Immature natural killer cell (primary cell): ENCODE results near the gene PRRT4. TPM values are rescaled to one million over a fixed set of nuclear protein-coding genes. Genes with fewer than 3 reads are reported as not detected.

ENCODE experiments used
- DNase-seq, 3 donors: peaks; one replicate each; pipeline ENCODE4 v3.0.0; 2022; ENCODE audit warnings: mixed read lengths in 1 of 3
- H3K27ac Mint-ChIP-seq, 6 donors: one replicate each; pipeline ENCODE4 v1.8.0; 2020; ENCODE audit warnings: mixed read lengths in 6 of 6, mild to moderate bottlenecking in 5 of 6, inconsistent platforms in 4 of 6, moderate library complexity in 3 of 6
- H3K27me3 Mint-ChIP-seq, 3 donors: one replicate each; pipeline ENCODE4 v1.8.0; 2020 to 2021; ENCODE audit warnings: low read depth in 3 of 3, mild to moderate bottlenecking in 3 of 3, mixed read lengths in 3 of 3, moderate library complexity in 3 of 3, inconsistent platforms in 1 of 3
- H3K36me3 Mint-ChIP-seq, 3 donors: one replicate each; pipeline ENCODE4 v1.8.0; 2020; ENCODE audit warnings: mixed read lengths in 3 of 3, inconsistent platforms in 2 of 3, mild to moderate bottlenecking in 2 of 3
- H3K4me1 Mint-ChIP-seq, 2 donors: one replicate each; pipeline ENCODE4 v1.8.0; 2020; ENCODE audit warnings: inconsistent platforms in 2 of 2, mild to moderate bottlenecking in 2 of 2, mixed read lengths in 2 of 2, moderate library complexity in 1 of 2
- H3K4me3 Mint-ChIP-seq, 5 donors: one replicate each; pipeline ENCODE4 v1.8.0; 2020; ENCODE audit warnings: mild to moderate bottlenecking in 5 of 5, mixed read lengths in 5 of 5, inconsistent platforms in 3 of 5, moderate library complexity in 3 of 5
- H3K9me3 Mint-ChIP-seq, 6 donors: one replicate each; pipeline ENCODE4 v1.8.0; 2020; ENCODE audit warnings: mild to moderate bottlenecking in 6 of 6, mixed read lengths in 6 of 6, inconsistent platforms in 4 of 6, moderate library complexity in 3 of 6
- polyA plus RNA-seq, 3 donors: library from polyadenylated mRNA; unstranded; fragments of 300-500 nt; fragmentation: Illumina TruSeq; gene quantifications; one replicate each; pipeline ENCODE4 v1.2.3, GENCODE V29; 2021

PRRT4 gene
- polyA plus RNA-seq, 3 donors from 2014 or later, result 0.08 TPM; not detected in 2

- no peaks in the 10 kb centered on the region for H3K4me1 Mint-ChIP-seq
- peaks cover 0 to under 1% (median 0%) of the 10 kb centered on the region in 3 donors for H3K36me3 Mint-ChIP-seq
- peak overlapping the region in 2 of 6 donors; percentile 6 to 37 for H3K27ac Mint-ChIP-seq
- H3K4me3 Mint-ChIP-seq, result no peak overlapping the region
- peaks cover 0 to 6% (median 0%) of the 10 kb centered on the region in 3 donors for H3K27me3 Mint-ChIP-seq
- DNase-seq, result no peak
- H3K9me3 Mint-ChIP-seq, result no peaks in the 10 kb centered on the region
Observed at GRCh38 chr7:128390871-128391565, 29.5 kb upstream of the PRRT4 start.

- Mint-ChIP-seq H3K4me3 (no peak overlapping the region), H3K36me3 (no peaks in the 10 kb centered on the region), H3K4me1 (no peaks in the 10 kb centered on the region), H3K9me3 (no peaks in the 10 kb centered on the region), H3K27ac (no peak overlapping the region), H3K27me3 (peaks cover 0 to 6% (median 0%) of the 10 kb centered on the region in 3 donors)
- DNase-seq, result no peak
Observed at GRCh38 chr7:128389618-128390329, 28.3 kb upstream of the PRRT4 start.

GRCh38 chr7:128389085-128389617, 27.7 kb upstream of the PRRT4 start:
- Mint-ChIP-seq H3K27me3 (peaks cover 0 to 6% (median 0%) of the 10 kb centered on the region in 3 donors), H3K9me3 (no peaks in the 10 kb centered on the region), H3K4me3 (no peak overlapping the region), H3K36me3 (no peaks in the 10 kb centered on the region), H3K27ac (no peak overlapping the region), H3K4me1 (no peaks in the 10 kb centered on the region)
- DNase-seq, result no peak

- H3K27me3 Mint-ChIP-seq, result peaks cover 0 to 6% (median 0%) of the 10 kb centered on the region in 3 donors
- H3K27ac Mint-ChIP-seq, result no peak overlapping the region
- H3K9me3 Mint-ChIP-seq, result no peaks in the 10 kb centered on the region
- no peak overlapping the region for H3K4me3 Mint-ChIP-seq
- H3K36me3 Mint-ChIP-seq, result no peaks in the 10 kb centered on the region
- DNase-seq, result no peak
- H3K4me1 Mint-ChIP-seq, result no peaks in the 10 kb centered on the region
Observed at GRCh38 chr7:128388145-128388485, 26.6 kb upstream of the PRRT4 start.

GRCh38 chr7:128387216-128388144, 26.0 kb upstream of the PRRT4 start:
- Mint-ChIP-seq H3K36me3 (no peaks in the 10 kb centered on the region), H3K9me3 (no peaks in the 10 kb centered on the region), H3K4me1 (no peaks in the 10 kb centered on the region), H3K27ac (no peak overlapping the region), H3K27me3 (peaks cover 0 to 6% (median 0%) of the 10 kb centered on the region in 3 donors), H3K4me3 (no peak overlapping the region)
- peak; percentile 50 to 60 (median 58) for DNase-seq

GRCh38 chr7:128385988-128386925, 24.8 kb upstream of the PRRT4 start:
- Mint-ChIP-seq H3K27ac (no peak overlapping the region), H3K36me3 (no peaks in the 10 kb centered on the region), H3K27me3 (peaks cover 0 to 6% (median 0%) of the 10 kb centered on the region in 3 donors), H3K4me3 (no peak overlapping the region), H3K9me3 (no peaks in the 10 kb centered on the region), H3K4me1 (no peaks in the 10 kb centered on the region)
- no peak for DNase-seq

GRCh38 chr7:128384726-128385125, 23.2 kb upstream of the PRRT4 start:
- no peaks in the 10 kb centered on the region for H3K4me1 Mint-ChIP-seq
- H3K36me3 Mint-ChIP-seq, result no peaks in the 10 kb centered on the region
- no peak overlapping the region for H3K4me3 Mint-ChIP-seq
- DNase-seq, result no peak
- no peak overlapping the region for H3K27ac Mint-ChIP-seq
- no peaks in the 10 kb centered on the region for H3K9me3 Mint-ChIP-seq
- H3K27me3 Mint-ChIP-seq, result peaks cover 0 to 2% (median 0%) of the 10 kb centered on the region in 3 donors

- no peak overlapping the region for H3K4me3 Mint-ChIP-seq
- no peak for DNase-seq
- H3K36me3 Mint-ChIP-seq, result no peaks in the 10 kb centered on the region
- H3K27ac Mint-ChIP-seq, result no peak overlapping the region
- H3K27me3 Mint-ChIP-seq, result peaks cover 0 to 2% (median under 1%) of the 10 kb centered on the region in 3 donors
- H3K9me3 Mint-ChIP-seq, result no peaks in the 10 kb centered on the region
- H3K4me1 Mint-ChIP-seq, result no peaks in the 10 kb centered on the region
Observed at GRCh38 chr7:128383776-128384175, 22.3 kb upstream of the PRRT4 start.

GRCh38 chr7:128381161-128381821, 19.8 kb upstream of the PRRT4 start:
- Mint-ChIP-seq H3K4me3 (no peak overlapping the region), H3K27ac (no peak overlapping the region), H3K9me3 (no peaks in the 10 kb centered on the region)

GRCh38 chr7:128380483-128381106, 19.1 kb upstream of the PRRT4 start:
- Mint-ChIP-seq H3K4me1 (no peaks in the 10 kb centered on the region), H3K27me3 (peaks cover 0 to 5% (median 3%) of the 10 kb centered on the region in 3 donors), H3K9me3 (no peaks in the 10 kb centered on the region), H3K4me3 (no peak overlapping the region), H3K36me3 (no peaks in the 10 kb centered on the region), H3K27ac (no peak overlapping the region)
- DNase-seq, result no peak

More at GRCh38 chr7:128381161-128381821, 19.8 kb upstream of the PRRT4 start:
- Mint-ChIP-seq H3K36me3 (no peaks in the 10 kb centered on the region), H3K27me3 (peaks cover 0 to 5% (median 0%) of the 10 kb centered on the region in 3 donors), H3K4me1 (no peaks in the 10 kb centered on the region)
- no peak for DNase-seq

GRCh38 chr7:128379900-128380479, 18.5 kb upstream of the PRRT4 start:
- H3K9me3 Mint-ChIP-seq, result no peaks in the 10 kb centered on the region
- DNase-seq, result no peak
- no peaks in the 10 kb centered on the region for H3K36me3 Mint-ChIP-seq
- no peaks in the 10 kb centered on the region for H3K4me1 Mint-ChIP-seq
- H3K27me3 Mint-ChIP-seq, result peaks cover 0 to 5% (median 3%) of the 10 kb centered on the region in 3 donors
- no peak overlapping the region for H3K4me3 Mint-ChIP-seq
- no peak overlapping the region for H3K27ac Mint-ChIP-seq

GRCh38 chr7:128378637-128379036, 17.1 kb upstream of the PRRT4 start:
- no peak for DNase-seq
- H3K27ac Mint-ChIP-seq, result peak overlapping the region in 1 of 6 donors; percentile 72
- H3K4me1 Mint-ChIP-seq, result no peaks in the 10 kb centered on the region
- peaks cover 0 to 5% (median 3%) of the 10 kb centered on the region in 3 donors for H3K27me3 Mint-ChIP-seq
- no peaks in the 10 kb centered on the region for H3K36me3 Mint-ChIP-seq
- no peak overlapping the region for H3K4me3 Mint-ChIP-seq
- H3K9me3 Mint-ChIP-seq, result no peaks in the 10 kb centered on the region
